ENCODE measurements around the gene PARD3B.

The PARD3B gene

DNA sequence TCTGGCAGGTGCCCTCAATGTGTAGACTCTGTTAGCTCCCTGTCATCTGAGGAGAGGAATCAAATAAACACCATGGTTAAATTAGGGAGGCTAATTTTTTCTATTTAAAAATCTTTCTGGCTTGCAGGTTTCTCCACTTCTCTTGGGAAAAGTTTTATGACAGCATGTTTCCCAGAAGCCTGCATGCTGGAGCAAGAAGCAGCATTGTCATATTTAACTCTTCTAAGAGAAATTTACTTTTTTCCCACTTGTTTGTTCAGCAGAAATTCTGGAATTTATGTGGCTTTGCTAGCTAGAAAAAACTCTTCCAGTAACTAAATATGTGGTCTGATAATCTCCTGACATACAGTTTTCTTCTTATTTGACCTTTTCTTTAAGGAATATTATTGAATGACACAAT lies 230.5 kb downstream of the PARD3B start:
- DNase-seq = no peak

DNA sequence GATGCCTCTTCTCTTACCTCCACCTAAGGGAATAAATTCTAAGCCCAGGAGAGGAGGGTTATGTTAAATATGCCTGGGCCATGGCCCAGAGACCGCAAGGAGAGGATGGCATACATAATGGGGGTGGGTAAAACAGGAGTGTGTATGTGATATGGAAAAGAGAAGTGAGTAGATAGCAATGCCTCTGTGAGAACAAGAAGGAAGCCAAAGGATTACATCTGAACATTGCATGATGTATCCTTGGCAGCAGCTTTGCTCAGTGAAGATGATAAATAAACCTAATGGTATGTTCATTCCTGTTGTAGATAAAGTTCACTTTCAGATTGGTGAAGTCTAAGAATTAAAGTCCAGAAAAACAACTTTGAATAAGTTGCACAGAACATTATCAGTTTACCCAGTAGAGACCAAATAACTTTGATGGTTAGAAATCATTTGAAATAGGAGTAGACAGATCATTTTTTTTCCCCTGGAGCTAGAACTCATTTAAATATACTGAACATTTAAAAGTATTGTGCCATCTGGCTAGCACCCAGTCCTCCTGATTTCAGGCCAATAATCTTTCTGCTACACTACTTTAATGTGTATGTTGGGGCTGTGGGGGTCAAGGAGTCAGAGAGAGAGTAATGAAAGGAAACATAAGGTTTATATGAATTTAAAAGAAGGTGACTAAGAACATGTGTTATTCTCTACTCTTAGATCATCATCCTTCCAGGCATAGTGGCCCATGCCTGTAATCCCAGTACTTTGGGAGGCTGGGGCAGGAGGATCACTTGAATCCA lies 231.7 kb downstream of the PARD3B start:
- DNase-seq = no peak

DNA sequence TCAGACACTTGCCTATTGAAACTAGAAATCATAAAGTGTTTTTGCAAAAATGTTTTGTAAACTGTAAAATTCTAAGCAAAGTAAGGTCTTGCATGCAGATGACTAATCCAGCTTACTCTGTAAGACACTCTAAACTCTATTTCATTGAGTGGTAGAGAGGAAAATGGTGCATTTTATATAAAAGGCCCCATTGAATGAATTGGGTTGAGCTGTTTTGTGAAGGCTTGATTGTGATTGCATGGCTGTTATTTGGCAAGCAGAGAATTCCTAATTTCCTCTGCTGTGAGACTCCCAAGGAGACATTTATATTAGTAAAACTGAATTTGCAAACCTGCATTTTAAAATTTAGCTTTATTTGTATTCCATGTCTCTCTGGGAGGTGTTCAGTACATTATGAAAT lies 234.5 kb downstream of the PARD3B start:
- DNase-seq = no peak

DNA sequence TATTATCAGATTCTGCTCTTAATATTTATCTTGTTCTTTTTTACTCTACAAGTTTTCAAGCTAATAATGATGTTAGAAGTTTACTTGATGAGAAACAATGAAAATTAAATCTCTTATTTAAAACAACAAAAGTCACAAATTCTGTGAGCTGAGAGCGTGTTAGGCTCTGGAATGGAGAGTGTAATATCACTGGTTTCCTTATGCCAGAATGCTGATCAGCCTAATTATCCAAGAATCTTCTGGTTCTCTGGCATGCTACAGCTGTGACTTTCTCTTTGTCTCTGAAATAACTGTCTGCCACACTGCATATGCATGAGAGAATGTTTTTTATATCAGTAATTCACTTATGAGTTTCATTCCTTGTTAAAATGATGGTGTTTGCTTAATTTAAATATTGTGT lies 236.7 kb downstream of the PARD3B start:
- no peak for DNase-seq

DNA sequence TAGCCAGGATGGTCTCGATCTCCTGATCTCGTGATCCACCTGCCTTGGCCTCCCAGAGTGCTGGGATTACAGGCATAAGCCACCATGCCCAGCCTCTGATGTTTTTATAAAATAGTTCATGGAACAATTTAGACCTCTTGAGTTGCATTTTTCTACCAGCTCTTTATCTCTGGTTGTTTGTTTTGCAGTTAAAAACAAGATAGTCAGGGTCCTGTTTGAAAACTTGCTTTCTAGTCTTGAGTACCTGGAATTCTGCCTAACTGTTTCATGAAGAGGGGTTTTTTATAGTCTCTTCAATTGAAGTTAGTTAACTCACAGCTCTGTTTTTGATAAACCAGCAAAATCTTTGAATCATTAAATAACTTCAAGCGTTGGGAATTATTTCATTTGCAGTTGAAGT lies 244.8 kb downstream of the PARD3B start:
- DNase-seq = no peak

DNA sequence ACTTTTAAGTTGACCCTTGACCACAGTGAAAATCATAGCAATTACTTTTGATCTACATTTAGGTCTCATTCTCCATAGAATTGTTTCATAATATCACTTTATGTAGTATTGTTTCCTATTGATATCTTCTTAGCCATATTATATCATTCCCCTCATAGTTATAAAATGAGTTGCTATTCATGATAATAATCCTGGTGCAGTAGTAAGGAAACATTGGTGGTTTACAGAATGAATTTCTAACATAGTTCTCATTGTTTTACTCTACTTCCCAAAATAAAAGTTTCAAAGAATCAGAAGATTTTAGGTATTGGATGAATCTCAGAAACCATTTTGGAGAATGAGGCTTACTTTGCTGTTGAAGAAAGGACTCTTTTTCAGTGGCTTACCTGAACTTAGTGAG lies 246.0 kb downstream of the PARD3B start:
- DNase-seq = no peak

DNA sequence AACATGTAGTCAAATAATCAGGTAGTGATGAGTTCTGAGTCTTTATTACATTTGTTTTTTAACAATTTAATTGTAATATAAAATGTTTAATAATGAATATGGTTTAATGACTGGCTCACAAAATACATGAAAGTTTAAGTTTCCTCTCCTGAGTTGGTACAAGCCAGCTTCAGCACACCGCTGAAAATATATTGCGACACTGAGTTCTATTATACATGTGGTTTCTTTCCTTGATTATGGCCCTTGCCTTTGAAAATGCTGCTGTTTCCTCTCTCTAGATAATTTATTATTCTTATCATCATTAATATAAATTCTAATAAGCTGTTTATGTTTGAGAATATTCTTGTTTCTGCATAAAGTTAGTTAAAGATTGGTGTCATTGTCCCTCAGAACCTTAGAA lies 249.3 kb downstream of the PARD3B start:
- no peak for DNase-seq

DNA sequence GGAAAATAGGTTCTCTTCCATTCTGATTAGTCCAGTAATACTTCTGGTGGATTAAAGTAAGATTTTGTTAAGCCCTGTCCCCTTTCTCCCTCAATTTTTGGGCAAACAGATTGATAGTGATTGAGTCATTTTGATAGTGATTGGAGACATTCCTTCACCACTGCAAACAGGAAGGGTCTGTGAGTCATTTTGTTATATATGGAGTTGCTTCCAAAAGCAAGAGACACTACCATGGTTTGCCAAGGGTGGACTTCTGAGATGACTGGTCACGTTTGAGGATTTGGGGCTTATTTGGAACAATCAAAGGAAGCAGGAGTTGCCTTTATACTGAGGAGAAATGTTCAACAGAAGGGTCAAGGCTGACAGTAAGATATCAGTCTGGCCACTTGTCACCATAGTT lies 249.9 kb downstream of the PARD3B start:
- no peak for DNase-seq

DNA sequence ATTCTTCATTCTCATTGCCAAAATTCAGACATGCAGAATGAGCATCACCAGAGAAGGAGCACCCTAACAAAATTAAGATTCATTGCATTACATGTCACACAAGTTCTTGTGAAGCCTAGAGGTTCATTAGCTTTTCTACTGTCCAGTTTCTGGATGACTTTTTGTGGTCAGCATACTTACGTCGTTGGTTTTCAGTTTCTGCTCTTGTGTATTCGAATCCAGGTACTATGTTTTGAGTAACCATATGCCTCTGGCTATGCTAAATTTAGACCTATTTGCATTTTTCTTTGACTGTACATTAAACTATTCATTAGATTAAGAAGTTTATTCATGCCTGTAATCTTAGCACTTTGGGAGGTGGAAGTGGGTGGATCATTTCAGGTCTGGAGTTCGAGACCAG lies 251.3 kb downstream of the PARD3B start:
- no peak for DNase-seq

DNA sequence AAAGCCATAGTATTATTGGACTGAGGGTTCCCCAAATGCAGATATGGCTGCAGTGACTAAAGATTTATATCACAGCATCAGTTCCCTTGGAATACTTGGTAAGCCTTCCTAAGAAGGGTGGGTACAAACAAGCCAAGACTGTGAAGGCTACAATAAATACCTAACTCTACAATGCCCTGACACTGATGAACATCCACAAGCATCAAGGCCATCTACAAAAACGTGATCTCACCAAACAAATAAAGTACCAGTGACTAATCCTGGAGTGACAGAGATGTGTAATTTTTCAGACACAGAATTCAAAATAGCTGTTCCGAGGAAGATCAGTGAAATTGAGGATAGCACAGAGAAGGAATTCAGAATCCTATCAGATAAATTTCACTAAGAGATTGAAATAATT lies 254.5 kb downstream of the PARD3B start:
- DNase-seq = no peak

DNA sequence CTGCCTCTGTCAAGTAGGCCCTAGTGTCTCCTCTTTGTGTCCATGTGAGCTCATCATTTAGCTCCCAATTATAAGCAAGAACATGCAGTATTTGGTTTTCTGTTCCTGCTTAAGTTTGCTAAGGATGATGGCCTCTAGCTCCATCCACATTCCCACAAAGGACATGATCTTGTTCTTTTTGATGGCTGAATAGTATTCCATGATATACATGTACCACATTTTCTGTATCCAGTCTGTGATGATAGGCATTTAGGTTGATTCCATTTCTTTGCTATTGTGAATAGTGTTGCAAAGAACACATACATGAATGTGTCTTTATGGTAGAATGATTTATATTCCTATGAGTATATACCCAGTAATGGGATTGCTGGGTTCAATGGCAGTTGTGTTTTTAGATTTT lies 263.2 kb downstream of the PARD3B start:
- no peak for DNase-seq

DNA sequence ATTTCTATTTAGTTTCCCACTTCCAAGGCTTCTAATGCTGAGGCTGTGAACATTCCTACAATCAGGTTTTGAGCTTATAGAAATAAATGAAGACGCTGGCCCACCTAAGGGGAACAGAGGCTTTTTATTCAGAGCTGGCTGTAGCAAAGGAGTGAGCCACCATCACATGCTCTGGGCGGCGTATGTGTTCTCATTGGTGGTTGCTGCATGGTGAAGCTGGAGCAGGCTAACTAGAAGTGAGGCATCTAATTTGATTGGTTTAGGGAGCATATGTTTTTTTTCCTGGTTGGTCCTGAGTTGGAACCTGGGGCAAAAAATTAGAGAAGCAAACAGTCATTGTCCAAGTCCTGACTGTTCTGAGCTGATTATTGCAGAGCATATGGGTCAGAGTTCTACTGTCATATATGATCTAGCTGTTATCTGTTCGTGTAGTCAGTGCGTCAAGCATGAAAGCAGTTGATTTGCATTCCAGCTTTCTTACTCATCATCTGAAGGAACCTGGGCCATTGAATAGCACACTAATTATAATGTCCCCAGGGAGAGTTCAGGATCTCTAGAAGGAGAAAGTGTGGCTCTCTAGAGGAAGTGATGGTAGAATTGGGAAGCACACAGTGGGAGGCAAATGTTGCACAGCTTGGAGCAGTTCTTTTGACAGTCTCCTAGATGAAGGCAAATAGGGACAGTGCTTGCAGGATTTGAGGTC lies 279.6 kb downstream of the PARD3B start:
- DNase-seq = no peak

DNA sequence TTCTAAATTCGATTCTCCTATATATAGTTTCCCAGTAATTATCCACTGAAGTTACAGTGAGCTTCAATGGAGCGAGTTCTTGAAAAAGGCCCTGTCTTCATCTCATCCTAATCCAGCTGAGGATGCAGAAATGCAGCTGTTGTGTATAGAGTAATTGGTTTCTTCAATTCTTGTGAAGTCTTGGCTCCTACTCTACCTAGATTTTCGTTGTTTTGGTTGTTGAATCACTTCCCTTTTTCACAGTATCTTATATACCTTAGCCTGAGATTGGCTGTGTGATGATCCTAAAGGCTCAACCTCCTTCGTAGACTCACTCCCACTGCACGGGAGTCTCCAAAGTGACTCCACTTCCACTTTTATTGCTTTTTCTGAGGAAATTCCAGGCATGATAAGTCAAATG lies 280.4 kb downstream of the PARD3B start:
- no peak for DNase-seq

DNA sequence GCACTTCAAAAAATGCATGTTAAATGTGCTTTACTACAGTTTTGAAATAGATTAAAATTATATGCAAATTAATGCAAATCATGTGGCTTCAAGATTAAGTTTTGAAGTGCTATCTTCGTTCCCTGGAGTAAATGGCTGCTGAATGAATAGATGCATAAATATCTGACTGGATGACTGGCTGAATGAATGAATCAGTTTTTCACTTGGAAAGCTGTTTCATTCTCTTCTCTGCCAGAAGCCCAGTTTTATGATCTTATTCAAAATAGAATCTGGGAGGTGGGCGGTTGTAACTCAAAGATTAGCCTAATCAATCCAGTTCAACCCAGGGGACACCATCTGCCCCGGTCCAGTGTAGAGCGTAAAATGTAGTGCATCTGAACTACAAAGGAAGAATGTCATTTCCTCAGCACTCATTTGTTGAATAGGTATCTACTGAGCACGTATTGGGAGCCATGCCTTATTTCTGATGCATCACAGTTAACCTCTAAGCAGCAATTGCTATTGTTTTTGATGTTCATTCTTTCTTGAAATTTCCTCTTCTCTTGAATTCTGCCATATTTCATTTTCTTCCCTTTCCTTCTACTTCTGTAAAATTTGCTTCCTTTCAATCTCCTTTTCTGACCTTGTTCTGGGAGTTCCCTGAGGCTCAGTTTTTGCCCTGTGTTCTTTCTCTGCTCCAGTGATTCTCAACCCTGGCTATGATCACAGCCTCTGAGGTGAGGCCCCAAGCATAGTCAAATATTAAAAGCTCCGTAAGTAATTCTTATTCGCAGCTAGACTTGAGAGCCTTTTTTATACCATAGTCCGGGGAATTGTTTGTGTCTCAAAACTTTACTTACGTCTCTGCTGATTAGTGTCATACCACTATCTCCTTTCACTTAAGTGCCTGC lies 282.7 kb downstream of the PARD3B start:
- DNase-seq = no peak

DNA sequence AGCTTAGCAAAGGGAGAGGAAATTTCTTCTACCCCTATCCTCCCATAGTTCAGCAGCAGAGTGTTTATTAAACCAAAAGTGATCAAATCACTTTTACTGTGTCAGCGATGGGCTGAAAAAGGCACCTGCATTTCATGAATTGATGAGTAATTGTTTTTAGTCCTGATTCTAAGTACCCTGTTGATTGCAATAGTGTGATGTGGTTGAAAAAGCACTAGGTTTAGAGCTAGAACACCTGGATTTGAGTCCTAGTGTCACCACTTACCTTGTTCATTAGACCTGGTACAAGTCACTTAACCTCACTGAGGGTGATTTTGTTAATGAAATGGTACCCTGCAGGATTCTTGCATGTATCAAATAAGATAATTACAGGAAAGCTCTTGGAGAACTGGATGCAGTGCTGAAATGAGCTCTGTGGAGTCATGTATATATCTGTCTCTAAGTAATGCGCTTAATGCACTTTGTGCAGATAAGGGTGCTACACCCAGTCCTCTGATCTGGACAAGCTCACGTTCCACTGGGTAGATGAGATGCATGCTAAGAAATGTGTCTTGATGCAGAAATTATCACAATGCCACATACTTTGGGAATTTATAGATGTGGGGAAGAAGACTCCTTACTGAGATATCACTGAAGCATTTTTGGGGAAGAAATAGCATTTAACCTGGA lies 289.6 kb downstream of the PARD3B start:
- DNase-seq = no peak

DNA sequence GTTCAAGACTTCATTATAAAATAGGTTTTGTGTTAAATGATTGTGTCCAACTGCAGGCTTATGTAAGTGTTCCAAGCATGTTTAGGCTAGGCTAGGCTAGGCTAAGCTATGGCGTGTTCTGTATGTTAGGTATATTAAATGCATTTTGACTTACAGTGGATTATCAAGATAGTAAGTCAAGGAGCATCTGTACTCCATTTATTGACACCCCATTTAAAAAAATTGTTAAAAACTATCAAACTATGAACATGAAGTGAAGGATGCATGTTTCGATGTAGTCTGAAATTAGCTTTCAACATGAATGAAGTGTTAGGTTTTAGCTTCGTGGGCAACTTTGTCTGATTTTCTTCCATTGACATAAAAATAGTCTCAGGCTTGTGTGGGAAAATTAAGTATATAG lies 290.5 kb downstream of the PARD3B start:
- DNase-seq = no peak

DNA sequence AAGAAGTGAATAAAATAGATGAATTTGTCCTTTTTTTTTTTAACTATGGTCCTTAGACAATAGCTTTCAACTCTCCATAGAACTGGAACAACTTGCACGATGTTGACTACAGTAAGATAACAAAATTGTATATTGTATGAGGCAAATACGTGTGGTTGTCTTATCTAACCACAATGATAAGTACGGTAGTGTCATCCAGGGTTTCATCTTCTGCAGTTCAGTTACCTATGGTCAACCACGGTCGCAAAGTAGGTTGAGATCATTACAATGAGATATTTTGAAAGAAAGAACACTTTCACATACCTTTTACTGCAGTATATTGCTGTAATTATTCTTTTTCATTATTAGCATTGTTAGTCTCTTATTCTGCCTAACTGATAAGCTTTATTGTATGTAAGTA lies 295.2 kb downstream of the PARD3B start:
- DNase-seq = no peak

DNA sequence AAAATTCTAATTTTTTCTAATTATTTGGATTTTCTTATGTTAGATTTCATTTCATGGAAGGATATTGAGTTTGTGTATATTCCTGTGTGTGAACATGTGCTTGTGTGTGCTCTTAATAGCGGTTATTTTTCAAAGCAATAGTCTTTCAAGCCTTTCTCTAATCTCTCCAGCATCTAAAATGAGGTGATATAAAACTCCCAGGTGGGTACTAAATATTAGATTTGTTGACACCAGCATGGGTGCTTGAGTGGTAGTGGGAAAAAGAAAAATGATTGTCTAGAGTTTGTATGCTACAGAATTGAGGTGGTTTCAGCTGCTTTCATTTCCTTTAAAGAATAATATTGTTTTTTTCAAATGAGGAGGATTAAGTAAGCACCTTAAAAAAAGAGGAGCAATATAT lies 296.8 kb downstream of the PARD3B start:
- no peak for DNase-seq

DNA sequence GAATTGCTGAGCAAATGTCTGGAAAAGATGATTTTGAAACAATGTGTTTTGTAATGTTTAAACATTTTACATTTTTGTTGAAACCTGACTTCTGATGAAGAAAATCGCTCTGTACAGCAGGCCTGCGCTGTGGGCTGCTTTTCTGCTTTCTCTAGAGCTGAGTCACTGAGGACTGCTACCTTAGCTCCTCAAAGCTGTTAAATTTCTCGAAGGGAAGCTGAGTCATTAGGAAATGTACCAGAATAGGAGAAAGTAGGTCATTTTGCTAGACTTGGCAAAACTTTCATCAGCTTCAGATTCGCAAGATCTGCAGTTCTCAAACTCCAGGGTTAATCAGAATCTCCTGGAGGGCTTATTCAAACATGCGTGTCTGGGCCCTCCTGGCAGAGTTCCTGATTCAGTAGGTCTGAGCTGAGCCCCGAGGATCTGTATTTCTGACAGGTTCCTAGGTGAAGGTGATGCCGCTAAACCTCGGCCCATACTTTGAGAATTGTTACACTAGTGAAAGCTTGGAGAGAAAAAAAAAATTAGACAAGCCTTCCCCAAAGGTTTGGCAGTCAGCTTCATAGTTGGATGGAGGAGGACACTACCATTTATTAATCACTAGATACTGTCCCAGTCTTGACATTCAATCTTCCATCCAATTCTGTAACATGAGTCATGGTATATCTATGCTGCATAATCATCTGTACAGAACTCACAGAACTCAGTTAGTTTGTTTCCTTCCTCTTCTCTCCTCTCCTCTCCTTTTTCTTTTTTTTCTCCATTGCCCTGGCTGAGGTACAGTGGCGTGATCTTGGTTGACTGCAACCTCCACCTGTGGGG lies 297.6 kb downstream of the PARD3B start:
- no peak for DNase-seq

DNA sequence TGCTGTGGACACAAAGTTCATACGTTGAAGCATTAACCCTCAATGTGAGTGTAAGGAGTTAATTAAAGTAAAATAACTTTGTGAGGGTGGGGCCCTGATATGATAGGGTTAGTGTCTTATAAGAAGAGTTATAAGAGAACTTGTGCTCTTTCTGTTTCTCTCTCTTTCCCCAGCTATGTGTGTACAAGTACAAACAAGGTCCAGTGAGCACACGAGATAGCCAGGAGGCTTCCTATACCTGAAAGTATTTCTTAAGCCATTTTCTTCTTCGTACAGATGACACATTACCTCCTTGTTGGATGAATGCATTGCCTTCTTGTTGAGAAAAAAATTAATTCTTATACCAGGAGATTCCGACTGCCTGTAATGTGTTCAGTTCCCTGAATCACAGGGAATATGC lies 301.2 kb downstream of the PARD3B start:
- DNase-seq = no peak

DNA sequence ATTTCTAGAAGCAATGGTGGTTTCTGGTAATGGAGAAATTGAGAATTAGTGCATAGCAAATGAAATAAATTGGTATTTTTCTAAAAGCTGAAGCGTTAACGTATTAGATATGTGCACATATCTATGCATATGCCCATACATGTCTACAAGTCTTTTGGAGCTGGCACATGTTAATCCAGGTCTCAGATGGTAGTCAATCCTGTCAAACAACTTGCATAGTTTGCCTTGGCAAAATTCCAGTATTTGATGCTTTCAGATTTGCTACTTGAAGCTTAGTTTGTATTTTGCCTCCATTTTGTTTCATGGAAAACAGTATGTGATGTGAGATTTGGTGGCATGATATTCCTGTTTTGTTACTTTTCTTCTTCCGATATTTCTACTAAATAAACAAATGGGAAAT lies 304.6 kb downstream of the PARD3B start:
- DNase-seq = no peak

DNA sequence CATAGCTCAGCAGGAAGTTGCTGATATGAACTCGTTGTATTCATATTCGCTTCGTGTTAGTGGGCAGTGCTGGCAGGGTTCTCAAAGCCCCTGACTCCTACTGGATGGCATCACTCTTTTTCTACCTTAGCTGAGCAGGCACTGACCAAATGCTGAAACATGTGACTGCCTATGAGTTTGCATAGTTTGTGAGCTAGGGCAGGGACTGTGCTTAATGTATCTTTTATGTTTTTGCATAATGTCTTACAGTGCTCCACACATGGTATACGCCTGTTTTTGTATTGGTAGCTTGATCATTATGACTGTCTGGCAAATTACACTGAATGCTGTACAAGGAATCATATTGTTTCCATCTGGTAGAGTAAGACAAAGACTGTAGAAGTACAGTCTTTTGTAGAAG lies 305.3 kb downstream of the PARD3B start:
- DNase-seq = no peak
